NCI-H446 (cell line): ENCODE measurements around the gene SP110.
"Not testable (repeated sequence)": the region's sequence is repeated elsewhere in the genome, so short reads cannot be mapped to it uniquely, and the experiment has no call there.

Source experiments
- DNase-seq, 2 experiments: peaks; one replicate each; lab custom pipeline; 2025; lab: John Stamatoyannopoulos, UW

SP110 gene

DNA sequence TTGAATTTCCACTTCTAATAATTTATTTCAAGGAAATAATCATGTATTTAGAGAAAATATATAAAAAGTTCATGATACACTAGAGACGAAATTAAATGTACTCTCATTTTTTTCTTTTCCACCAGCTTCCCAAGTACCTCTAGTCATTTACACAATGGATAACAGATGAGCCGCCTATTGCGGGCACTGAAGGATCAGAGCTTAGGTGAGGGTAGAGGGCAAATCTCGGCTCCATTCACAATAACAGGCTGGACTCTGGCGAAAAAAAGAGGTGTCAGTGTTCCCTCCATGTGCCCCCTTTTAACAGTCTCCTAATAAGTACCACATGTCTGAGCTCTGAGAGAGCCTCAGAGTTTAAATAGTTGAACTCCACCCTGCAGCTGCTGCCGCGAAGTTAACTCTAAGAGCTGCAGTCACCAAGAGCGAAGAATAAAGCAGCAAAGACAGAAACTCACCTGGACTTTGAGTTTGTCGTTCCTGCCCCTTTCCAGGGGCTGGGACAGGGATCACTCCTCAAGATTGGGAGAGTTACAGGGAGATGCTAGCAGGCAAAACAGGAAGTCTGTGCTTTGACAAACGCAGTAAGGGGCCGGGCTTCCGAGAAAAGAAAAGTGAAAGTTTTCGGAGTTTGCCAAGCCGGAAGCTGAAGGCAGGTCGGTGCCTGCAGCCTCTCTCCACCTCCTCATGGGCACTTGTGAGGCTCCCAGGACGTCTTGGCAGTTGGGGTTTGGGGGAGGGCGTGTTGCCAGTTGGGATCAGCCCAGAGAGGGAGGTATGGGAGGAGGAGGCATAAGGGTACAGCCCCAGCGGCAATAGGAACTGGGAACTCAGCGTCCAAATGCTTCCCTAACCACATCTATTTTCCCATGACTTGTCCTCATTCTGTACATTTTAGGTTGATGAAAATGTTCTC, at the start of gene SP110:
SP110 (minus strand) TSS at position 566 of the 913 bp plus-strand sequence. CDS start 3,057 bp downstream, outside the sequence.
- no peak for DNase-seq

DNA sequence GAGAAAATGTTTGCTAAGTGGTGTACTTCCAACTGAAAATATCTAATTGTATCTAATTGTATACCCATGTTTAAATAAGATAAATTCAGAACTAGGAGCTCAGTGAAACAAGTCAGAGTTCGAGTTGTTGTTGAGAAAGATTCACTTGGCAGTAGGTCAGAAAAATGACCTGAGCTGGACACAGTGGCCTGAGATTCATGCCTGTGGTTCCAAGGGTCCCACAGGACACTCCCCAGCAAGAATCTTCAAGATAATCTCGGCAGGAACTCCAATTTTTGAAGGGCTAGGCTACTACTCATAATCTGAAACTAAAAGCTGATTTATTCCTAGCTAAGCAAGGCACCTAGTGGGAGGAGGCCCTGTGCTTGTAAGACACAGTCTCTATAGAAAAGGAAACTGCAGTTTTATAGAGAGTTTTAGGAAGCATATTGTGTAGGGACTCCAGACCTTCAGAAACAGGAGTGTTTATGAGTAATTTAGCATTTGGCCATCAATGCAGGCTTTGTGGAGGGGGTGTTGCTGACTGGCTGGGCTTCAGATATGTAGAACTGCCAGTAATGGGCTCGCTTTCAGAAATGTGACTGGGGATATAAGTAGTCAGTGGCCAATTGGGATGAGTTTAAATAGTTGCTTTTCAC, 48.9 kb upstream of the SP110 start:
- no peak for DNase-seq

DNA sequence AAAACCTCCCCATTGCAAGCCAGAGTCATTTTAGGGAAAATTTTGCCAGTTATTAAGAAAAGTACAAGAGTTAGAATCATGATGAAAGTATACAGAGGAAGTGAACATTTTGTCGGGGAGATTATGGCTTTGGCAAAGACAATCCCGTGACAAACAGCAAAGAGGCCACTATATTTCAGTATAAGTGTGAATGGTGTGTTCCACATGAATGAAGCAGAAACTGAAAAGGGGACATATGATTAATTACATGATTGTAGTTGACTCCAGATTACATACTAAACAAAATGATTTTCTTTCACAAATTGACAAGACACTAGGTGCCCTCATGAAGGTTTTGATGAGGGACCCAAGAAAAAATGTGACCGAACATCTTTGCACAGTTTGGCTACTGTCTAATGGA, 47.8 kb upstream of the SP110 start:
- no peak for DNase-seq

GRCh38 chr2:230267059-230267458, 47.3 kb upstream of the SP110 start:
- DNase-seq = no peak

DNA sequence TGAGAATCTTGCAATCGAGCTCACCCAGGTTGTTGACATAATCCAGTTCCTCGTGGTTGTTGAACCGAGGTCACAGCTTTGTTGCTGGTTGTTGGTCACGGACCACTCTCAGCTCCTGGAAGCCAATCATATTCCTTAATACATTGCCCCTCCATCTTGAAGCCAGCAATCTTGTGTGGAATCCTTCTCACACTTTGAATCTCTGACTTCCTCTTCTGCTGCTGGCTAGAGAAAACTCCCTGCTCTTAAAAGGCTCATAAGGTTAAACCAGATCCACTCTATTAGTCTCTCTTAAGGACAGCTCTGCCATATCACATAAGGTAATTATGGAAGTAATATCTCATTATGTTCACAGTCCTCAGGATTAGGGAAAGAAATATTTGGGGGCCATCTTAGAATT, 46.9 kb upstream of the SP110 start:
- DNase-seq = no peak

DNA sequence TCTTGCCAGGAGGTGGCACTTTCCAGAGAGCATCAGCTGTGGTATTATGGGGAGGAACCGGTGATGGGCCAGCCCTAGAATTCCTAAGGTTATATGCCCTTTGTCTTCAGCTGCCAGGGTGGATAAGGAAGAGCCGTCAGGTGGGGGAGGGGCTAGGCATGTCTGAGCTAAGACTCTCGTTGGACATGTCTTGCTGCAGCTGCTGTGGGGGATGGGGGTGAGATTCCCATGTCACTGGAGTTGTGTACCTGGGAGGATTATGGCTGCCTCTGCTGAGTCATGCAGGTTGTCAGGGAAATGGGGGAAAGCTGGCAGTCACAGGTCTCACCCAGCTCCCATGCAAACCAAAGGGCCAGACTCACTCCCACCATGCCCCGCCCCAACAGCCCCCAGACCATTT, 45.2 kb upstream of the SP110 start:
- not testable (repeated sequence) for DNase-seq

DNA sequence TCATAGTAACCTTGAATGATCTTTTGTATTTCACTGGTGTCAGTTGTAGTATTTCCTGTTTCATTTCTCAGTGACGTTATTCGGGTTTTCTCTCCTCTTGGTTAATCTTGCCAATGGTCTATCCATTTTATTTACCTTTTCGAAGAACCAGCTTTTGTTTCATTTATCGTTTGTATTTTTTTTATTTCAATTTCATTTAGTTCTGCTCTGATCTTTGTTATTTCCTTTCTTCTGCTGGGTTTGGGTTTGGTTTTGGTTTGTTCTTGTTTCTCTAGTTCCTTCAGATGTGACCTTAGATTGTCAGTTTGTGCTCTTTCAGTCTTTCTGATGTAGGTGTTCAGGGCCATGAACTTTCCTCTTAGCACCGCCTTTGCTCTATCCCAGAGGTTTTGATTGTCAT, 42.5 kb upstream of the SP110 start:
- no peak for DNase-seq

GRCh38 chr2:230258483-230258882, 38.7 kb upstream of the SP110 start:
- no peak for DNase-seq

DNA sequence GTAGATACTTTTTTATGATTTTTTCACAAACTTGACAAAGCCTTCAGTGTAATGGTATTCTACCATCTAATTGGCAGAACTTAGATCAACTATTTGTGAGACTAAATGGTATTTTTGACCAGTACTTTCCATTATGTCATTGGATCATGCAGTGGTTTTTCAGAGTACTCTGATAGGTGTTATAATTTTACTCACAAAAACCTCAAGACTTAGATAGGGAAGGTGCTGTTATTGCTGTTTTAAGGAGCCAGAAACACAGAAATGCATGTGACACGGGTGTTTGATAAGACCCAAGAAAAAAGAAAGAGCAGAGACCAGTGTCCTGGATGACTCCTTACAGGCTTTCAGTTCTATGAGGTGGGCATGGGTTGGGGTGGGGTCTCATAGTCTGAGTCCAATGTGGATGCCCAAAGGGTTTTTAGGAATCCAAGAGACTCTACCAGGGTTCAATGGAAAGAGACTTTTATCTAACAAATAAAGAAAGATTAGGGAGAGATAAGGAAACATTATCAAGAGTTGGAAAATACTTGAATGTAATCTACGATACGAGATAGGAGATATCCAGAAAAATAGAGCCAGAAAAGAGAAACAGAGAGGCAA, 37.0 kb upstream of the SP110 start:
- no peak for DNase-seq

DNA sequence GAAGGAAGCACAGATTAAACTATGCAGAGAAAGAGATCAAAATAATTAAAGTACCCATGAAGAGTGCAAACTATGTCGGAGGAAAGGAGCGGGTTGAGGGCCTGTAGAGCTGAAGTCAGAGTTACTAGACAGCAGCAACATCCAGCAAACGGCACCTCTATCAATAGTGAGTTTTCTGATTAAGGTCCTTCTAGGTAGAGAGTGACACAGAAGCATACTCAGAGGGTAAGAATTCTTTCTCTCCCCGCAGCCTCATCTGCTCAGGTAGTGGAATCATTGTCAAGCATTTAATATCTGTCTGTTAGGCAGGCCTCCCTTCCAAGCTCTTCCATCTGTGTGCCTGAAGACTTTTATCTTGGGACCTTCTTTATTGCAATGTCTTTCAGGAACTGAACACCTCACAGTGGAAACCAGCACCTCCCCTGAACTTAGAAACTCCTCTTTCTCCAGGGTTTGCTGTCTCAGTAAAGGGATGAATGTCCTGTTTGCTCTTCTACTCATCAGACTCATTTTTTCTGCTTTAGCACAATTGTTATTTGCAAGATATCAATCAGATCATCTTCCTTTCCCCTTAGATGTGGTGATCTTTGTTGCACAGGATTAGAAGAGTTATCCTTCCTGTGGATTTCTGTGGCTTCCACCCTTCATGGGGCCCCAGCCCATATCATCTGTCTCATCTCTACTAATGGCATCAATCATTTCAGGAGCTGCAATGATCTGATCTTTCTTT, 34.5 kb upstream of the SP110 start:
- no peak for DNase-seq

DNA sequence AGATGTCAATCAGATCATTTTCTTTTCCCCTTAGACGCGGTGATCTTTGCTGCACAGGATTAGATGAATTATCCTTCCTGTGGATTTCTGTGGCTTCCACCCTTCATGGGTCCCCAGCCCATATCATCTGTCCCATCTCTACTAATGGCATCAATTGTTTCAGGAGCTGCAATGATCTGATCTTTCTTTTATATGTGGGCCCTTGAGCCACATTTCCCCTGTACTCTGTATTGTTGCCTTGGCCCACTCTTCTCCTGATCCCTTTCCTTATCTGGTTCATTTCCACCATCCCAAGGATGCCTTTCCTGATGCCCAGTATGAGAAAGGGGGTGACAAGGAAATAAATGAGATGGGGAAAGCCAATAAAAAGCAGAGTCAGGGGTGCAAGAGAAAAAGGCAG, 30.4 kb upstream of the SP110 start:
- DNase-seq = no peak

- no peak for DNase-seq
Measured at GRCh38 chr2:230246206-230246605, 26.4 kb upstream of the SP110 start.

- DNase-seq = no peak
Measured at GRCh38 chr2:230244211-230244610, 24.4 kb upstream of the SP110 start.

- no peak for DNase-seq
Measured at GRCh38 chr2:230234845-230235244, 15.1 kb upstream of the SP110 start.

- DNase-seq = no peak
Measured at GRCh38 chr2:230234122-230234722, 14.4 kb upstream of the SP110 start.

- no peak for DNase-seq
Measured at GRCh38 chr2:230231251-230231650, 11.5 kb upstream of the SP110 start.

GRCh38 chr2:230230496-230231200, 10.9 kb upstream of the SP110 start:
- DNase-seq = no peak

DNA sequence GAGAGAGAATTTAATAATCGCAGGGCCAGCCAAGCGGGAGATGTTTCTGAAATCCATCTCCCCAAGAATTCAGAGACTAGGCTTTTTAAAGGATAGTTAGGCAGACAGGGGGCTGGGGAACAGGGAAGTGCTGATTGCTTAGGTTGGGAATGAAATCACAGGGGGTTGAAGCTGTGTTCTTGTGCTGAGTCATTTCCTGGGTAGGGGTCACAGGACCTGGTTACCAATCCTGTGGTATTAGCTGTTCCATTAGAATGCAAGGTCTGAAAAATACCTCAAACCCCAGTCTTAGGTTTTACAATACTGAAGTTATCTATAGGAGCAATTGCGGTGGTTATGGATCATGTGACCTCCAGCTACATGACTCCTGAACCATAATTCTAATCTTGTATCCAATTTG, 10.3 kb upstream of the SP110 start:
- no peak for DNase-seq

DNA sequence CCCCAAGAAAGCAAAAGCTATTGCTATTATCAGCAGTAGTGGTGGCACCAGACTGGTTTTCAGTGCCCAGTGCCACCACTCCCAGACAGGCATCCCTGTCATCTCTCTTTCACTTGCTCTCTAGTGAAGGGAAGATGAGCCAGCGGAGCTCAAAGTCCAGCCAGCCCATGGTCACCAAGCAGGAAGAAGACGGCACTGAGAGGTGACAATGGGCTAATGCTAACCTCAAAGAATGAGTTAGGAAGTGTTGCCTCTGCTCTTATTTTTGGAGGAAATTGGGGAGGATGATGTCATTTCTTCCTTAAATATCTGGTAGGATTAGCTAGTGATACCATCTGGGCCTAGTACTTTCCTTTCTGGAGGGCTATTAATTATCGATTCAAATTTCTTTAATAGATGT, 7.4 kb upstream of the SP110 start:
- DNase-seq = no peak

DNA sequence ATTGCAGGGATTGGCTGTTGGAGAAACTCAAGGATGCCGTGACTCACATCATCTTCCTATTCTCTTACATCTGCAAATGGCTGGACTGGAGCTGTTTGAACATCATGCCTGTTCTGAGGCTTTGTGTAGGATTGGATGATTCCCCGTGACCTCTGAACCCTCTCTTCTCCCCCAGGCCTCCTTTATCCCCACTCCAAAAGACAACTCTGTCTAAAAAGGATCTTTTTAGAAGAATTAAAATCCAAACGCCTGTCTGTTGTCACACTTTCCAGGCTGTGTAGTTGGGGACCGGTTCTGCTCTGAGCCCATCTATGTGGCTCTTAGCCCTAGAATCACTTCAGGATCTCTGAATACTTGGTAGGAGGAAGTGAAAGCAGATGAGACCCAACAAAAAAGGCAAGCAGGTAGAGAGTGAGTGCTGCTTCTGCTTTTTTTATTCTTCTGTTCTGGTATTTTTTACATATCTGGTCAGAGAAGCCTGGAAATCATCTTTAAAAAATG, 6.3 kb upstream of the SP110 start:
- DNase-seq = no peak

DNA sequence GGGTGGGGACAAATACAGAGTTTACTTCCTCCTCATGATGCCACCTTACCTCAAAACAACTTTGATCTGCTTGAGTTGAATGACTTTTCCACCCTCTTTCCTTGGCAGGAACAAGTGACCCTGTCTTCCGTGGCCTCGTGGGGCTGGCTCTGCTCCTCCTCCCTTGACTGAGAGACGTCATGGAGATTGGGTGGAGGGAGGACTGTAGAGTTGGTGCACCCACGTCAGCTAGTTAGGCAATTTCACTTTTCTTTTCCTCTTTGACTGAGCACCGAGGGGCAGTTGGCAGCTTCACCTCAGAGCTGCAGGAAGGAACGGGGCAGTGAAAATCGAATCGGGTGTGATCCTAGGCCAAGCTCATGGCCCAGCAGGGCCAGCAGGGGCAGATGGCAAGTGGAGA, 5.7 kb upstream of the SP110 start, which contains the start of gene SP140:
SP140 (plus strand) TSS at position 251 of the 400 bp plus-strand sequence; CDS start at position 360, 109 bp downstream.
- no peak for DNase-seq
